ENCODE measurements around the gene LPCAT4. TPM values are rescaled to one million over a fixed set of nuclear protein-coding genes. Genes with fewer than 3 reads are reported as not detected.

LPCAT4 gene
- total and polyA plus RNA-seq, 2 of the 8 experiments (the other 6 are each of a cell fraction or from before 2014, with no cell fraction given) = 69.3 to 109 TPM

GRCh38 chr15:34353627-34354026 is 13.4 kb downstream of the LPCAT4 start:
- no peak overlapping the region for H3K4me3 ChIP-seq (ENCODE audit: extremely low read depth in 1 of 4, insufficient read depth in 2 of 4, low read depth in 3 of 4, low read length in 4 of 4)
- H3K27me3 ChIP-seq (replicated peaks in 1 of 4; ENCODE audit: control insufficient read depth in 3 of 4, extremely low read depth in 1 of 4, insufficient read depth in 3 of 4, low read length in 3 of 4) = no peaks in the 10 kb centered on the region
- peaks cover 0 to 21% (median 12%) of the 10 kb centered on the region in 4 experiments; a peak in 6 of 8 replicates for H3K36me3 ChIP-seq (ENCODE audit: control insufficient read depth in 2 of 4, insufficient read depth in 4 of 4, low read length in 3 of 4)
- no peak overlapping the region for H2BK20ac ChIP-seq (ENCODE audit: low read length)
- H3K4ac ChIP-seq (replicated peaks; ENCODE audit: insufficient read length, low read depth, low read length) = no peak overlapping the region
- no peak overlapping the region for H3K27ac ChIP-seq (ENCODE audit: low read depth, low read length)
- peaks cover 0 to 4% of the 10 kb centered on the region in 2 experiments for H4K20me1 ChIP-seq (replicated peaks in 1 of 2; ENCODE audit: control insufficient read depth in 1 of 2, insufficient read depth in 2 of 2, low read length in 2 of 2)
- no peak overlapping the region for H4K91ac ChIP-seq (replicated peaks; ENCODE audit: insufficient read length, low read length)
- H2AK5ac ChIP-seq (ENCODE audit: low read depth, low read length) = no peak overlapping the region
- ChIA-PET CTCF (ENCODE audit: partially characterized antibody) (interaction anchor here (2.0 to 2.3 kb wide), 3 partner anchors 8 to 244 kb away, joined by 6 to 7 read pairs (median 6); partner anchors contain the start of genes NOP10 and NUTM1), POLR2A (ENCODE audit: partially characterized antibody) (interaction anchor here (1.2 to 3.5 kb wide), 3 partner anchors 10 to 23 kb away, joined by 3 to 23 read pairs (median 8); partner anchors contain the start of genes LPCAT4, NOP10 and NUTM1)
- H2BK12ac ChIP-seq (ENCODE audit: low read depth, low read length) = no peak overlapping the region
- no peak overlapping the region for H3K18ac ChIP-seq (ENCODE audit: extremely low read depth, low read length)
- no peak overlapping the region for H2AFZ ChIP-seq (ENCODE audit: low read length)
- H3K4me1 ChIP-seq (replicated peaks in 1 of 4; ENCODE audit: control insufficient read depth in 3 of 4, insufficient read depth in 4 of 4, low read length in 3 of 4) = peaks cover 2 to 8% (median 5%) of the 10 kb centered on the region in 4 experiments; a peak in 5 of 7 replicates
- DNase-seq (ENCODE audit: low read depth in 1 of 2, low spot score in 2 of 2) (no peak), FAIRE-seq (peak; percentile 39)
- no peak overlapping the region for H4K8ac ChIP-seq (ENCODE audit: extremely low read depth, insufficient read depth, low read length)
- H2BK120ac ChIP-seq (replicated peaks; ENCODE audit: low read depth, low read length) = no peak overlapping the region
- 0 out of 4 replicates have a peak overlapping the region, but pooled peaks of 1 of the 2 experiments have one; percentile 3 for H3K4me2 ChIP-seq (ENCODE audit: insufficient read depth in 1 of 2, low read depth in 2 of 2, low read length in 2 of 2)
- no peak overlapping the region for H2BK5ac ChIP-seq (ENCODE audit: low read depth, low read length)
- WGBS, 2 experiments (ENCODE audit: extremely low coverage in 1 of 2, insufficient coverage in 1 of 2, insufficient read length in 1 of 2, insufficient replicate concordance in 2 of 2, low coverage in 1 of 2, low lambda C conversion rate in 2 of 2, missing lambda C conversion rate in 1 of 2) = 72% methylated on average over 2 of the region's 2 CpGs; no CpG with 5 or more reads in 1 of the 2 experiments
- H3K9ac ChIP-seq (replicated peaks in 1 of 4; ENCODE audit: extremely low read depth in 1 of 4, low read depth in 3 of 4, low read length in 3 of 4) = no peak overlapping the region
- H3K79me2 ChIP-seq (ENCODE audit: control insufficient read depth in 1 of 2, insufficient read depth in 2 of 2, low read length in 2 of 2) = no peaks in the 10 kb centered on the region
- H2BK15ac ChIP-seq (ENCODE audit: low read length) = no peak overlapping the region
- no peak overlapping the region for H4K5ac ChIP-seq (ENCODE audit: insufficient read length, low read depth, low read length)
- H3K56ac ChIP-seq (replicated peaks; ENCODE audit: insufficient read length, low read depth, low read length) = no peak overlapping the region
- no peak overlapping the region for H3K14ac ChIP-seq (ENCODE audit: insufficient read length)
- H3K9me3 ChIP-seq (ENCODE audit: insufficient read depth in 2 of 2, low read depth in 1 of 2, low read length in 1 of 2) = no peaks in the 10 kb centered on the region
- no peaks in the 10 kb centered on the region for H3K23me2 ChIP-seq (ENCODE audit: low read depth, low read length)
- H3K79me1 ChIP-seq (ENCODE audit: low read depth, low read length) = no peaks in the 10 kb centered on the region
- TF ChIP-seq RAD21 (IDR thresholded peaks at IDR 0.05 in 1 of 2, conservative IDR thresholded peaks at IDR 0.05 in 1 of 2; ENCODE audit: low read depth in 2 of 2, low read length in 2 of 2) = 0 out of 4 replicates have a peak, but pooled peaks of 1 of the 2 experiments have one; percentile 5
- no peak for TF ChIP-seq POLR2A (IDR thresholded peaks at IDR 0.05; ENCODE audit: control extremely low read depth in 1 of 2, low read depth in 2 of 2, low read length in 2 of 2)
- peak in 1 of 2 experiments; percentile 61; a peak in 1 of 4 replicates for TF ChIP-seq SIN3A (conservative IDR thresholded peaks at IDR 0.05 in 1 of 2, IDR thresholded peaks at IDR 0.05 in 1 of 2; ENCODE audit: low read depth in 1 of 2, low read length in 2 of 2)
- H3K23ac ChIP-seq (ENCODE audit: insufficient read length) = no peak overlapping the region

All from H1 (cell line).